ENCODE results near the gene CGRRF1. TPM values are rescaled to one million over a fixed set of nuclear protein-coding genes. Genes with fewer than 3 reads are reported as not detected.

Gene CGRRF1
- total and polyA plus RNA-seq, 2 of the 13 experiments (the other 11 are each of a cell fraction or from before 2014, with no cell fraction given) = 16.8 to 18.2 TPM

- TF ChIP-seq ZNF362 (CRISPR knock-in tag; IDR thresholded peaks at IDR 0.05; ENCODE audit: borderline replicate concordance) = peak; percentile 29; the same call in 1 of the 2 replicates
Observed at GRCh38 chr14:54493293-54493692, 16.4 kb upstream of the CGRRF1 start (continued).

GRCh38 chr14:54497224-54497623 lies 12.5 kb upstream of the CGRRF1 start:
- intact Hi-C loops (cut with micrococcal nuclease; ENCODE audit: unreplicated experiment) = loop anchor here (5.0 kb wide), 1 partner anchor 310 kb away; no protein-coding TSS in a partner anchor
- ATAC-seq = peak; percentile 7; the same call in 2 of the 3 replicates
- H3K4me3 ChIP-seq (replicated peaks in 1 of 3; ENCODE audit: insufficient read depth in 1 of 3, low read depth in 2 of 3, low read length in 3 of 3) = peak overlapping the region in 2 of 3 experiments; percentile 45 to 69; a peak in 2 of 6 replicates
- H3K9me3 ChIP-seq (ENCODE audit: low read length) = no peaks in the 10 kb centered on the region
- peaks cover 71% of the 10 kb centered on the region for H3K4me1 ChIP-seq (ENCODE audit: insufficient read depth, low read length)
- peak overlapping the region; percentile 97 for H3K4me2 ChIP-seq (ENCODE audit: low read depth, low read length)
- BruUV-seq (replicated peaks) = no TSS peak
- peak overlapping the region; percentile 77 for H3K27ac ChIP-seq (ENCODE audit: extremely low read length, insufficient read depth, low read length)
- no peak for FAIRE-seq
- 21% methylated on average over 2 of the region's 2 CpGs for WGBS (ENCODE audit: low lambda C conversion rate)
- H3K36me3 ChIP-seq (replicated peaks in 1 of 2; ENCODE audit: control insufficient read depth in 1 of 2, insufficient read depth in 2 of 2, low read length in 2 of 2) = no peaks in the 10 kb centered on the region
- no peaks in the 10 kb centered on the region for H3K27me3 ChIP-seq (ENCODE audit: control insufficient read depth in 1 of 2, insufficient read depth in 2 of 2, low read length in 2 of 2)
- no peak for DNase-seq (ENCODE audit: low spot score)
- ChIA-PET CTCF (ENCODE audit: low intra/inter-chr PET ratio, low total read pairs) (no interaction called here), POLR2A (interaction anchor here (2.1 kb wide), 1 partner anchor 12 kb away, joined by 10 read pairs; the partner anchor contains the start of gene CGRRF1)
- H3K79me2 ChIP-seq (ENCODE audit: insufficient read depth, low read length) = no peaks in the 10 kb centered on the region
- H3K9ac ChIP-seq (ENCODE audit: insufficient read depth, low read depth, low read length) = peak overlapping the region; percentile 81
- in situ Hi-C loops (cut with HindIII; ENCODE audit: extremely low pct_ligation_motif_present, low pct_unique_long_range_greater_than_20kb) = no loop called here
- H4K20me1 ChIP-seq (ENCODE audit: insufficient read depth, low read length) = no peaks in the 10 kb centered on the region
- no peak overlapping the region for H2AFZ ChIP-seq (ENCODE audit: low read length)
- TF ChIP-seq ZNF362 (CRISPR knock-in tag; IDR thresholded peaks at IDR 0.05; ENCODE audit: borderline replicate concordance) = no peak
- no peak; the same call in 1 of the 2 replicates for TF ChIP-seq NFE2 (CRISPR knock-in tag; IDR thresholded peaks at IDR 0.05)
- 0 out of 2 replicates have a peak, but pooled peaks have one; percentile 11 for TF ChIP-seq ERF (CRISPR knock-in tag; IDR thresholded peaks at IDR 0.05)
- 0 out of 2 replicates have a peak, but pooled peaks have one; percentile 1 for TF ChIP-seq ZNF747 (CRISPR knock-in tag; IDR thresholded peaks at IDR 0.05; ENCODE audit: borderline replicate concordance)
- peak; percentile 5; the same call in 1 of the 2 replicates for TF ChIP-seq HNF4A (CRISPR knock-in tag; IDR thresholded peaks at IDR 0.05)
- no peak for TF ChIP-seq SALL1 (CRISPR knock-in tag; IDR thresholded peaks at IDR 0.05)
- TF ChIP-seq, protein P1, sequence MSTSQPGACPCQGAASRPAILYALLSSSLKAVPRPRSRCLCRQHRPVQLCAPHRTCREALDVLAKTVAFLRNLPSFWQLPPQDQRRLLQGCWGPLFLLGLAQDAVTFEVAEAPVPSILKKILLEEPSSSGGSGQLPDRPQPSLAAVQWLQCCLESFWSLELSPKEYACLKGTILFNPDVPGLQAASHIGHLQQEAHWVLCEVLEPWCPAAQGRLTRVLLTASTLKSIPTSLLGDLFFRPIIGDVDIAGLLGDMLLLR (CRISPR knock-in tag; IDR thresholded peaks at IDR 0.05) = no peak
- no peak for TF ChIP-seq ELF4 (CRISPR knock-in tag; IDR thresholded peaks at IDR 0.05; ENCODE audit: borderline replicate concordance)
- no peak for TF ChIP-seq CEBPG (CRISPR knock-in tag; IDR thresholded peaks at IDR 0.05)
- peak; percentile 13; the same call in 1 of the 2 replicates for TF ChIP-seq KLF12 (CRISPR knock-in tag; IDR thresholded peaks at IDR 0.05; ENCODE audit: borderline replicate concordance)
- TF ChIP-seq, protein P2, sequence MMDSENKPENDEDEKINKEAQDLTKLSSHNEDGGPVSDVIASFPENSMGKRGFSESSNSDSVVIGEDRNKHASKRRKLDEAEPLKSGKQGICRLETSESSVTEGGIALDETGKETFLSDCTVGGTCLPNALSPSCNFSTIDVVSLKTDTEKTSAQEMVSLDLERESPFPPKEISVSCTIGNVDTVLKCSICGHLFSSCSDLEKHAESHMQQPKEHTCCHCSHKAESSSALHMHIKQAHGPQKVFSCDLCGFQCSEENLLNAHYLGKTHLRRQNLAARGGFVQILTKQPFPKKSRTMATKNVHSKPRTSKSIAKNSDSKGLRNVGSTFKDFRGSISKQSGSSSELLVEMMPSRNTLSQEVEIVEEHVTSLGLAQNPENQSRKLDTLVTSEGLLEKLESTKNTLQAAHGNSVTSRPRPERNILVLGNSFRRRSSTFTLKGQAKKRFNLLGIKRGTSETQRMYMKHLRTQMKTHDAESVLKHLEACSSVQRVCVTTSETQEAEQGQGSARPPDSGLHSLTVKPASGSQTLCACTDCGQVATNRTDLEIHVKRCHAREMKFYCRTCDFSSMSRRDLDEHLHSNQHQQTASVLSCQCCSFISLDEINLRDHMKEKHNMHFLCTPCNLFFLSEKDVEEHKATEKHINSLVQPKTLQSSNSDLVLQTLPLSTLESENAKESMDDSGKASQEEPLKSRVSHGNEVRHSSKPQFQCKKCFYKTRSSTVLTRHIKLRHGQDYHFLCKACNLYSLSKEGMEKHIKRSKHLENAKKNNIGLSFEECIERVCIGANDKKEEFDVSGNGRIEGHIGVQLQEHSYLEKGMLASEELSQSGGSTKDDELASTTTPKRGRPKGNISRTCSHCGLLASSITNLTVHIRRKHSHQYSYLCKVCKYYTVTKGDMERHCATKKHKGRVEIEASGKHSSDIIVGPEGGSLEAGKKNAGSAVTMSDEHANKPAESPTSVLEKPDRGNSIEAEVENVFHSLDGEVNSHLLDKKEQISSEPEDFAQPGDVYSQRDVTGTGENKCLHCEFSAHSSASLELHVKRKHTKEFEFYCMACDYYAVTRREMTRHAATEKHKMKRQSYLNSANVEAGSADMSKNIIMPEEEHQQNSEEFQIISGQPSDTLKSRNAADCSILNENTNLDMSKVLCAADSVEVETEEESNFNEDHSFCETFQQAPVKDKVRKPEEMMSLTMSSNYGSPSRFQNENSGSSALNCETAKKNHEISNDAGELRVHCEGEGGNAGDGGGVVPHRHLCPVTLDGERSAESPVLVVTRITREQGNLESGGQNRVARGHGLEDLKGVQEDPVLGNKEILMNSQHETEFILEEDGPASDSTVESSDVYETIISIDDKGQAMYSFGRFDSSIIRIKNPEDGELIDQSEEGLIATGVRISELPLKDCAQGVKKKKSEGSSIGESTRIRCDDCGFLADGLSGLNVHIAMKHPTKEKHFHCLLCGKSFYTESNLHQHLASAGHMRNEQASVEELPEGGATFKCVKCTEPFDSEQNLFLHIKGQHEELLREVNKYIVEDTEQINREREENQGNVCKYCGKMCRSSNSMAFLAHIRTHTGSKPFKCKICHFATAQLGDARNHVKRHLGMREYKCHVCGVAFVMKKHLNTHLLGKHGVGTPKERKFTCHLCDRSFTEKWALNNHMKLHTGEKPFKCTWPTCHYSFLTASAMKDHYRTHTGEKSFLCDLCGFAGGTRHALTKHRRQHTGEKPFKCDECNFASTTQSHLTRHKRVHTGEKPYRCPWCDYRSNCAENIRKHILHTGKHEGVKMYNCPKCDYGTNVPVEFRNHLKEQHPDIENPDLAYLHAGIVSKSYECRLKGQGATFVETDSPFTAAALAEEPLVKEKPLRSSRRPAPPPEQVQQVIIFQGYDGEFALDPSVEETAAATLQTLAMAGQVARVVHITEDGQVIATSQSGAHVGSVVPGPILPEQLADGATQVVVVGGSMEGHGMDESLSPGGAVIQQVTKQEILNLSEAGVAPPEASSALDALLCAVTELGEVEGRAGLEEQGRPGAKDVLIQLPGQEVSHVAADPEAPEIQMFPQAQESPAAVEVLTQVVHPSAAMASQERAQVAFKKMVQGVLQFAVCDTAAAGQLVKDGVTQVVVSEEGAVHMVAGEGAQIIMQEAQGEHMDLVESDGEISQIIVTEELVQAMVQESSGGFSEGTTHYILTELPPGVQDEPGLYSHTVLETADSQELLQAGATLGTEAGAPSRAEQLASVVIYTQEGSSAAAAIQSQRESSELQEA (CRISPR knock-in tag; IDR thresholded peaks at IDR 0.05; ENCODE audit: not compliant biosample characterization) = no peak

Measured in HepG2 (cell line).